ENCODE results near the gene CCDC188.

- TF ChIP-seq EZH2 (IDR thresholded peaks at IDR 0.05; ENCODE audit: insufficient read depth, low read length) = no peak
- TF ChIP-seq CTCF (IDR thresholded peaks at IDR 0.05; ENCODE audit: insufficient read depth, low read depth, low read length) = no peak
These were observed 22.3 kb downstream of the CCDC188 start for GRCh38 chr22:20128619-20128901.
